ENCODE data around the gene UQCRC1.

GRCh38 chr3:48593337-48593736, 16.1 kb downstream of the UQCRC1 start:
- no peak for TF ChIP-seq YY1 (IDR thresholded peaks at IDR 0.05; ENCODE audit: insufficient read depth, insufficient read length)
- no peak for TF ChIP-seq ZNF274 (IDR thresholded peaks at IDR 0.05; ENCODE audit: low read depth, low read length)
- no peak for TF ChIP-seq SUZ12 (IDR thresholded peaks at IDR 0.05; ENCODE audit: extremely low read depth, insufficient read depth, insufficient read length)
